Aorta (tissue), 5 donors: ENCODE measurements around the gene PMPCA. TPM values are rescaled to one million over a fixed set of nuclear protein-coding genes. Genes with fewer than 3 reads are reported as not detected.

ENCODE experiments used
- ATAC-seq: fragments of 200-7000 bp; cut with Tn5 transposase; one replicate; pipeline ENCODE4 v1.9.1; 2022; ENCODE audit warnings: moderate library complexity; ENCODE audit not compliant: low FRiP score
- DNase-seq, 2 donors: peaks; one replicate each; pipeline ENCODE4 v3.0.0-alpha.2; 2020
- H3K27ac ChIP-seq, 2 donors: one replicate each; pipeline ENCODE4 v1.5.1; 2013; ENCODE audit warnings: low read length in 2 of 2, mild to moderate bottlenecking in 2 of 2, moderate library complexity in 2 of 2, control low read depth in 1 of 2, inconsistent platforms in 1 of 2, low read depth in 1 of 2
- H3K27me3 ChIP-seq, 2 donors: one replicate each; pipeline ENCODE4 v1.6.1; 2013; ENCODE audit warnings: control low read depth in 1 of 2, low read length in 1 of 2, mild to moderate bottlenecking in 1 of 2, moderate library complexity in 1 of 2; ENCODE audit not compliant: insufficient read depth in 2 of 2, control insufficient read depth in 1 of 2
- H3K36me3 ChIP-seq, 2 donors: one replicate each; pipeline ENCODE4 v1.6.1; 2013; ENCODE audit warnings: control low read depth in 1 of 2, low read length in 1 of 2, mild to moderate bottlenecking in 1 of 2; ENCODE audit not compliant: insufficient read depth in 2 of 2, control insufficient read depth in 1 of 2
- H3K4me1 ChIP-seq, 2 donors: one replicate each; pipeline ENCODE4 v1.6.1; 2013; ENCODE audit warnings: low read length in 2 of 2, control low read depth in 1 of 2, mild to moderate bottlenecking in 1 of 2, moderate library complexity in 1 of 2; ENCODE audit not compliant: insufficient read depth in 2 of 2, control insufficient read depth in 1 of 2
- H3K4me3 ChIP-seq, 2 donors: one replicate each; pipeline ENCODE4 v1.5.1; 2013; ENCODE audit warnings: low read length in 2 of 2, control low read depth in 1 of 2, mild to moderate bottlenecking in 1 of 2
- H3K9me3 ChIP-seq: one replicate; pipeline ENCODE4 v1.6.1; 2013; ENCODE audit warnings: mild to moderate bottlenecking, low read length; ENCODE audit not compliant: control insufficient read depth
- WGBS, 2 donors: extraction: QIAGEN DNeasy Blood & Tissue Kit; methylation state at CpG; one replicate each; pipeline ENCODE4 v1.1.7; 2013; 5-methylcytosine and 5-hydroxymethylcytosine counted together
- intact Hi-C, 2 donors: fragments of 100-400 bp; cut with DNase I; formaldehyde crosslinking; loops; one replicate each; pipeline versions ENCODE4 v1.14.2 to v1.15.0; 2022
- polyA plus RNA-seq, 2 donors: library from polyadenylated mRNA; stranded (reverse); fragments of 200-250 nt; gene quantifications; one replicate each; pipeline ENCODE4 v1.2.3, GENCODE V29; 2013
- total RNA-seq, 2 donors: library from RNA; stranded (reverse); fragmentation: NEBNext Ultra II Directional; extraction: Animal tissue kit (Norgen Biotek cat#: 25700); gene quantifications; one replicate each; pipeline ENCODE4 v1.2.1, GENCODE V29; 2021
- donor health status: healthy with polysubstance abuse.
- donor health status: Bipolar disorder and iron deficiency.
- donor health status: DM: no; HTN: no; CAD: no.
- donor health status: DM: no; HTN: no; CAD: no.
- donor health status: DM: yes; HTN: yes; CAD: no.

The PMPCA gene
- total and polyA plus RNA-seq, 4 donors = 16.2 to 72.0 (median 35.0) TPM

- DNase-seq (no peak), ATAC-seq (no peak)
- H3K9me3 ChIP-seq = no peaks in the 10 kb centered on the region
- intact Hi-C loops = loop anchor here in 1 of 2 donors (5.0 kb wide), 1 partner anchor 71 kb away; the partner anchor contains the start of gene SEC16A
- no peaks in the 10 kb centered on the region for H3K27me3 ChIP-seq
- H3K27ac ChIP-seq = no peak overlapping the region
- H3K36me3 ChIP-seq = peaks cover 0 to 4% of the 10 kb centered on the region in 2 donors
- no peaks in the 10 kb centered on the region for H3K4me1 ChIP-seq
- H3K4me3 ChIP-seq = peak overlapping the region in 1 of 2 donors; percentile 91
- WGBS, 2 donors = 49 to 53% methylated on average over 4 of the region's 4 CpGs
Observed at GRCh38 chr9:136411378-136411777, 920 bp downstream of the PMPCA start.

GRCh38 chr9:136412962-136413361 lies 2.5 kb downstream of the PMPCA start:
- Histone ChIP-seq H3K4me1 (no peaks in the 10 kb centered on the region), H3K27me3 (no peaks in the 10 kb centered on the region), H3K9me3 (no peaks in the 10 kb centered on the region), H3K27ac (no peak overlapping the region), H3K4me3 (no peak overlapping the region), H3K36me3 (peaks cover 0 to 7% of the 10 kb centered on the region in 2 donors)
- WGBS, 2 donors = 53 to 58% methylated on average over 9 of the region's 9 CpGs
- DNase-seq (no peak), ATAC-seq (no peak)
- intact Hi-C loops = loop anchor here in 1 of 2 donors (5.0 kb wide), 1 partner anchor 69 kb away; the partner anchor contains the start of gene SEC16A

- Histone ChIP-seq H3K27me3 (no peaks in the 10 kb centered on the region), H3K27ac (no peak overlapping the region), H3K36me3 (peaks cover 3 to 17% of the 10 kb centered on the region in 2 donors), H3K4me3 (no peak overlapping the region), H3K4me1 (no peaks in the 10 kb centered on the region), H3K9me3 (no peaks in the 10 kb centered on the region)
- WGBS, 2 donors = 91 to 93% methylated on average over 8 of the region's 8 CpGs
- DNase-seq (no peak), ATAC-seq (no peak)
- intact Hi-C loops = no loop called here
Observed at GRCh38 chr9:136416427-136416826, 6.0 kb downstream of the PMPCA start.

- peaks cover 3 to 19% of the 10 kb centered on the region in 2 donors for H3K36me3 ChIP-seq
- intact Hi-C loops = no loop called here
- 90 to 91% methylated on average over 19 of the region's 19 CpGs for WGBS, 2 donors
Observed at GRCh38 chr9:136416914-136417313, 6.5 kb downstream of the PMPCA start.

GRCh38 chr9:136418182-136419091 lies 8.0 kb downstream of the PMPCA start:
- Histone ChIP-seq H3K9me3 (no peaks in the 10 kb centered on the region), H3K36me3 (peaks cover 3 to 22% of the 10 kb centered on the region in 2 donors), H3K4me1 (no peaks in the 10 kb centered on the region), H3K27me3 (no peaks in the 10 kb centered on the region), H3K4me3 (no peak overlapping the region), H3K27ac (no peak overlapping the region)
- DNase-seq = no peak
- intact Hi-C loops = no loop called here
- ATAC-seq = no peak
- 91% methylated on average over 48 of the region's 48 CpGs for WGBS, 2 donors

More at GRCh38 chr9:136416914-136417313, 6.5 kb downstream of the PMPCA start:
- Histone ChIP-seq H3K27me3 (no peaks in the 10 kb centered on the region), H3K9me3 (no peaks in the 10 kb centered on the region), H3K27ac (no peak overlapping the region), H3K4me3 (no peak overlapping the region), H3K4me1 (no peaks in the 10 kb centered on the region)
- no peak for DNase-seq
- no peak for ATAC-seq

- Histone ChIP-seq H3K27me3 (no peaks in the 10 kb centered on the region), H3K27ac (no peak overlapping the region), H3K9me3 (no peaks in the 10 kb centered on the region), H3K36me3 (peaks cover 3 to 19% of the 10 kb centered on the region in 2 donors), H3K4me3 (no peak overlapping the region), H3K4me1 (no peaks in the 10 kb centered on the region)
- intact Hi-C loops = no loop called here
- no peak for ATAC-seq
- 92 to 93% methylated on average over 12 of the region's 12 CpGs for WGBS, 2 donors
- DNase-seq = no peak
Observed at GRCh38 chr9:136419092-136419420, 8.6 kb downstream of the PMPCA start.

GRCh38 chr9:136421791-136422190 lies 11.3 kb downstream of the PMPCA start:
- intact Hi-C loops = no loop called here
- Histone ChIP-seq H3K36me3 (peaks cover 3 to 20% of the 10 kb centered on the region in 2 donors), H3K9me3 (no peaks in the 10 kb centered on the region), H3K27ac (no peak overlapping the region), H3K4me3 (no peak overlapping the region), H3K4me1 (no peaks in the 10 kb centered on the region), H3K27me3 (no peaks in the 10 kb centered on the region)
- 89 to 91% methylated on average over 21 of the region's 21 CpGs for WGBS, 2 donors
- no peak for ATAC-seq
- DNase-seq = no peak

GRCh38 chr9:136422876-136423275 lies 12.4 kb downstream of the PMPCA start:
- H3K9me3 ChIP-seq = no peaks in the 10 kb centered on the region
- DNase-seq = no peak
- H3K4me1 ChIP-seq = no peaks in the 10 kb centered on the region
- H3K27me3 ChIP-seq = no peaks in the 10 kb centered on the region
- 95 to 97% methylated on average over 26 of the region's 26 CpGs for WGBS, 2 donors
- intact Hi-C loops = no loop called here
- H3K36me3 ChIP-seq = peaks cover 3 to 18% of the 10 kb centered on the region in 2 donors
- H3K4me3 ChIP-seq = no peak overlapping the region
- no peak for ATAC-seq
- no peak overlapping the region for H3K27ac ChIP-seq
